Fibroblast of upper back skin (primary cell): ENCODE measurements around the gene SRM.
"Not testable (repeated sequence)": the region's sequence is repeated elsewhere in the genome, so short reads cannot be mapped to it uniquely, and the experiment has no call there.

Source experiments
- DNase-seq: peaks from one replicate; pipeline ENCODE4 v3.0.0-alpha.2; 2013

The SRM gene

GRCh38 chr1:11059968-11060830 is at the start of gene SRM:
Gene SRM (minus strand): TSS chr1:11060018. CDS start chr1:11059943, 75 bp downstream.
- peak; percentile 88 for DNase-seq

DNA sequence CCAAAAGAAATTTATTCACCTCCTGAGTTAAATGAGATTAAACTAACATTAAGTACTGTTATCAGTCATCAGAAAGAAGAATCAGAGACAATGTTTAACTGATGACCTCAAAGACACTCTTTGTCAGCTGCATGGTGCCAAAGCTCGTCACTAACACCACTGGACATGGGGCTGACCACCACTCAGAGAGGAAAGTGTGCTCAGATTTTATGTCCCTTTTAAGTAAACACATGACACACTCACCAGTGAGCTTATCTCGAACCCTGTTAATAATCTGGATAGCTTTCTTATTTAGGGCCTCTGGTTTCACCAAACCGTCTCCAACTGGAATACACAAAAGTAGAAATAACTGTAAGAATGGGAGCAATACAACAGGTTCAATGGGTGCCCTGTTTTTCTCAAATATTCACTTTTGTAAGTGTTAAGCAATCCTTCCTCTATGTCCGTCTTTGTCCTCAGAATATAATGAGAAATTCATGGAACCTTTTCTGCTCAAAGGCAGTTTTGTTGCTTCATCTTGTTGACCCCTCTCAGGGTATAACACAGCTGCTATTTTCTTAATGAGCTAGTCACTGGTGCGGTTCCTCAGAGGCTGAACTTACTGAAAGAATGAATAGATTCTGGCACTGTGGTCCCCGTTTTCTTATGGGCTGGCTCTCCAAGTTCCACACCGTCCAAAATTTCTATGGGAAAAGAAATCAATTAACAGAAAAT is 49.4 kb upstream of the SRM start:
- no peak for DNase-seq

DNA sequence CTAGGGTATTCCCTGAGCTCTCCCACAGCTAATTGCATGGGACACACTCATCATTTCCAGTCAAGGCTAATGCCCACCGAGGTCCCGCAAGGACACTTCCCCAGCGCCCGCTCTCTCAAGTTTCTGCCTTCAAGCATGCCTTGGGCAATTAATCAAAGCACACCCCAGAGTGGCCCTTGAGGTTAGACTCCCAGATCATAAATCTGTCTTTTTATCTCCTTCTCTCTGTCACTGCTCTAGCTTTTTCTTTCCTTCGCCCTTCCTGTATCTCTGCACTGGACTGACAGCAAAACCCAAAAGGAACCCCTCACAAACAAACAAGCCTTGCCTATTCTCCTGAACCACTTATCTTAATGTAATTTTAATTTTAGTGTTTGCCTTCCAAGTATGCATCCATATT is 47.8 kb upstream of the SRM start:
- DNase-seq, result no peak

DNA sequence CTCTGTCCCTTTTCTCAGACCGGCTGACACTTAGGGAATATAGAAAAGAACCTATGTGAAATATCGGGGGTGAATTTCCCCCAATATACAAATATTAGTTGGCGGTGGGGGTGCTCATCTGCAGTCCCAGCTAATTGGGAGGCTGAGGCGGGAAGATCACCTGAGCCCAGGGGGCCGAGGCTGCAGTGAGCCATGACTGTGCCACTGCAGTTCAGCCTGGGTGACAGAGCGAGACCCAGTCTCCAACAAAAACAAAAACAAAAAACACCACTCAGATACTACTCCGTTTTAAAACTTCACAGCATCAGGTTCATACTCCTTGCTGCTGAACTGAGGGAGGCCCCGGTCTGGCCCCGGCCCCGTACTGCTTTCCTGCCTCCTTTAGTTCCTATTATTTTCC is 45.8 kb upstream of the SRM start:
- no peak for DNase-seq

- DNase-seq, result no peak
These were observed 41.5 kb upstream of the SRM start for GRCh38 chr1:11101347-11101746.

GRCh38 chr1:11100806-11101205 is 41.0 kb upstream of the SRM start:
- not testable (repeated sequence) for DNase-seq

GRCh38 chr1:11100149-11100493 is 40.3 kb upstream of the SRM start:
- DNase-seq, result no peak

DNA sequence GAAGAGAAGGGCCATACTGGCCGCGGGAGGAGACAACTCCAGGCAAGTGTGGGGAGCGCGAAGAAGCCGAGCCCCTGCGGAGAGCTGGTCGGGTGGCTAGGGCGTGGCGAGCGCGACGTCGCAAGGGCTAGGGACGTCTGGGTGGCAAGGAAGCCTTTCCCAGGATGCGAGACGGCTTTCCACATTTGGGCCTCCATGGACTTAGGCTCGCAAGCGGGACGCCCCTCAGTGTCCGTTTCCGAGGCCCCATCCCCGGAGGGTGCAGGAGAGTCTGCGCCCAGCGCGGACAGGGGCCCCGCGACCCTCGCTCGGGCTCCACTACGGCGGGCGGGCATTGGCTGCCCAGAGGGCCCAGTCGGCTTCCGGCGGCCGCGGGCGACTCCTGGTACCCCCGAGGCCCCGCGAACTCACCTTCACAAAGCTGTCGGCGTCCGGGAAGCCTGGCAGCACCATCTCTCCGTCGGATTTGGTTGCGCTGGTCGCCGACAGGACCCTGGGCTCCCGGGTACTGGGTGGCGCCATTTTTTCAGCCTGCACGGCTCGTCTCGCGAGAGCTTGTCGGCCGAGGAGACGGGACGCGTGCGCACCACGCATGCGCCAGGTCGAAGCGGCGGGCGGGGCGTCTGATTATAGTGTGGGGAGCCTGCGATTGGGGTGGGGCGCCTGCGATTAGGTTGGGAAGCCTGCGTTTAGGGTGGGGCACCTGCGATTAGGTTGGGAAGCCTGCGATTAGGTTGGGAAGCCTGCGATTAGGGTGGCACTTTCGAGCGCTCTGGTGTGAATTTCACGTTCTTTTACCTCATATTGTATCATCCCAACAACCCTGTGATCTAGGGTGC is 39.7 kb upstream of the SRM start, which contains the start of gene EXOSC10:
EXOSC10 (minus strand) TSS at position 560 of the 839 bp plus-strand sequence; CDS start at position 522, 38 bp downstream.
- peak; percentile 88 for DNase-seq

DNA sequence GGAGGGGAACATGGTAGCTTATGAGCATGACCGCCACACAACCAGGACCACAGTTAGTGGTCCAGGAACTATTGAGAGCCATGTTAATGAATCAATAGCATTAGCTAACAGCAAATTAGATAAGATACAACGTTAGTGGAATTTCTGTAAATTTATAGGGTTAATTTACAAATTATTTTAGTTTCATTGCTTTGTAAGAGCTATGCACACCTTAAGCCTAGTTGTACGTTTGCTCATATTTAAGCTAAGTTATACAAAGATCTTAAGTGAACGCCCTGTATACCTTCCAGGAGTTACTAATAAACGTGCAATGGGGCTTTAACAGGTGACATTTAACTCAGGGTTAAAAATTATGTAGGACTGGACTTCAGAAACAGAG is 39.1 kb upstream of the SRM start:
- no peak for DNase-seq

DNA sequence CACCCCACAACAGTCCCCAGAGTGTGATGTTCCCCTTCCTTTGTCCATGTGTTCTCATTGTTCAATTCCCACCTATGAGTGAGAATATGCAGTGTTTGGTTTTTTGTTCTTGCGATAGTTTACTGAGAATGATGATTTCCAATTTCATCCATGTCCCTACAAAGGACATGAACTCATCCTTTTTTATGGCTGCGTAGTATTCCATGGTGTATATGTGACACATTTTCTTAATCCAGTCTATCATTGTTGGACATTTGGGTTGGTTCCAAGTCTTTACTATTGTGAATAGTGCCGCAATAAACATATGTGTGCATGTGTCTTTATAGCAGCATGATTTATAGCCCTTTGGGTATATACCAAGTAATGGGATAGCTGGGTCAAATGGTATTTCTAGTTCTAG is 24.0 kb upstream of the SRM start:
- DNase-seq, result not testable (repeated sequence)

GRCh38 chr1:11080931-11081330 is 21.1 kb upstream of the SRM start:
- no peak for DNase-seq

DNA sequence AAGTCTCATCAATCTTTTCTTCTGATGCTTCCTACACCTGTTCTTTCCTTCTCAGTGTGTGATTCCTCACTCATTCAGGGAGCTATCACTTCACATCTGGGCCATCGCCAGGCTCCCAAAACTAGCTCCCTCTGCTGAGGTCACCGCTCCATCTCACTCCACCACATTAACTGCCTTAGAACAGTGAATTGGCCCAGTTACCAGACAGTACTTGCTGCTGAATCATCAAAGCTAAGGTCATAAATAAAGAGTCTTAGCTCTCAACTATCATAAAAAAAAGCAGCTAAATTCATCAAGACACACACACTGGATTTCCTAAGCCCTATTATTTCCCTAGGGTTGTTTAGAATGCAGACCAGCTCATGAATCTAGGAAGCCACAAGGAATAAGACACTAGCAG is 18.8 kb upstream of the SRM start:
- peak; percentile 43 for DNase-seq

- DNase-seq, result not testable (repeated sequence)
These were observed 13.6 kb upstream of the SRM start for GRCh38 chr1:11073398-11073797.

DNA sequence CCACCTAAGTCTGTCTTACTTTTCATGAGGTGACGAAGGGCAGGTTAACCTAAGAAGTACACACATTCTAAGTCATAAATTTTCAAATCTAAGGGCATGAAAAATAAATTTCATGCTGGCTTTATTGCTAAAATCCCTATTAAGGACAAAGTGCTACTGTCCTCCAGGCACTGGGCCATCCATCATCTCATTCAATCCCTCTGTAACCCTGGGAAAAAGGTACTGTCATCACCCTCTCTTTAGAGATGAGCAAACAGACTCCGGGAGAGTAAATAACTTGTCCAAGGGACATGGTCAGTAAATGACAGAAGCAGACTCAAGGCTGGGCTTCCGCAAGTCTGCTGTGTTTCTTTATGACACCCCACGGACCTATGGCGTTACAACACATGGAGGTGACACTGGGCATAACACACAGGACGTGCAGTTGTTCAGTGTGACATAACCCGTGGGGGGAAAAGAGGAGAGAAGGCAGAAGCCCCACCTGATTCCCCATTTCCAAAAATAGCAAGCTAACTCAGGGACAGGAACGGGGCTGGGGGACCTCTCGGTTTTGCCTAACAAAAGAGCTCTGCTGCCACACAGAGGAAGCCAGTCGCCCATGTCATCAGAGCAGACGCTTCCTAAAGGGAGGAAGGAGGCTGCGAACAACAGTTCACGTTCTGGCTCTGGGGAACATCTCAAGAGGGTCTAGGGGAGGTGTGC is 12.5 kb upstream of the SRM start:
- DNase-seq, result no peak

DNA sequence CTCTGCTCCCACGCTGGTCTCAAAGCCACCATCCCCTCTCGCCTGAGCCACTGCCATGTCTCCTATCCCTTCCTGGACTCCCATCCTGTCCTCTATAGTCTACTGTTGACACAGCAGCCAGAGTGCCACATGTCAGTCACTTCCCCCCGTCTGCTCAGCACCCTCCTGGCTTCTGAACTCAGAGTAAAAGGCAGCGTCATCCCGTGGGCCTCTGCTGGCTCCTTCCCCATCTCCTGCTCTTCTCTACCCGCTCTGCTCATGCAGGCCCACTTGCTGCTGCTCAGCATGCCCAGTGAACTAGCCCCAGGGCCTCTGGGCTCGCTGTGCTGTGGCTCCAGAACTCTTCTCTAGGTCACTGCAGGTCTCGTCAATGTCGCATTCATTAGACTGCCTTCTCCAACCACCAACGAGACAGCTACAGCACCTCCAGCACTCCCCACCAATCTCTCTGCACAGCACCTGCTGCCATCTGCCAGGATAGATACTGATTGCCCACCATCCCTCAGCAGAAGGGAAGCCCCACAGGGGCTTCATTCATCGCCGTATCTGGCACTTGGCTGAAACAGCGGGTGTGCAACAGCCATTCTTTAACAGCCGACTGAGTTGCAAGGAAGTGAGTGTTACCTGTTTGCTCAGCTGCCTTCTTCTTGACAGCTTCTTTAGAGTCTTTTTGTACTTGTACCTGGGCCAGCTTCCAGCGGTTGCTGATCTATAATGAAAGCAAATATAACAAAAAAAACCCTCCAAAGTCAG is 11.8 kb upstream of the SRM start:
- no peak for DNase-seq

DNA sequence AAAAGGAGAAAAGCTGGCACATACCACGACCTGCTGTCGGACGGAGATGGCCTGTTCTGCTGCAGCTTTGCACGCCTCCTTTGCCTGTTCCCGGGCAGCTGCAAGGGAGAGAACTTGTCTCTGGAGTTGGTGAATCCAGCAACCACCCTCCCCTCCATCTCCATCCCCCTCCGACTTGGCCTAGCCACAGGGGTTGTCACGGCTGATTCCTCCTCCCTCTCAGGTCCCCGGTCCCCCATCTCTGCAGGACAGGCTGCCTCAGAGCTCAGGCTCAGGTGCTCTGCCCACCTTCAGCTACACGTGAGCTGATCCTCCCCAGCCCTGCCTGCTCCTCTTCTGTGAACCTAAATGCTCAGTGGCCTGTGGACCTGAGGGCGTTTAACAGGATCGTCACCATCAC is 11.1 kb upstream of the SRM start:
- no peak for DNase-seq

DNA sequence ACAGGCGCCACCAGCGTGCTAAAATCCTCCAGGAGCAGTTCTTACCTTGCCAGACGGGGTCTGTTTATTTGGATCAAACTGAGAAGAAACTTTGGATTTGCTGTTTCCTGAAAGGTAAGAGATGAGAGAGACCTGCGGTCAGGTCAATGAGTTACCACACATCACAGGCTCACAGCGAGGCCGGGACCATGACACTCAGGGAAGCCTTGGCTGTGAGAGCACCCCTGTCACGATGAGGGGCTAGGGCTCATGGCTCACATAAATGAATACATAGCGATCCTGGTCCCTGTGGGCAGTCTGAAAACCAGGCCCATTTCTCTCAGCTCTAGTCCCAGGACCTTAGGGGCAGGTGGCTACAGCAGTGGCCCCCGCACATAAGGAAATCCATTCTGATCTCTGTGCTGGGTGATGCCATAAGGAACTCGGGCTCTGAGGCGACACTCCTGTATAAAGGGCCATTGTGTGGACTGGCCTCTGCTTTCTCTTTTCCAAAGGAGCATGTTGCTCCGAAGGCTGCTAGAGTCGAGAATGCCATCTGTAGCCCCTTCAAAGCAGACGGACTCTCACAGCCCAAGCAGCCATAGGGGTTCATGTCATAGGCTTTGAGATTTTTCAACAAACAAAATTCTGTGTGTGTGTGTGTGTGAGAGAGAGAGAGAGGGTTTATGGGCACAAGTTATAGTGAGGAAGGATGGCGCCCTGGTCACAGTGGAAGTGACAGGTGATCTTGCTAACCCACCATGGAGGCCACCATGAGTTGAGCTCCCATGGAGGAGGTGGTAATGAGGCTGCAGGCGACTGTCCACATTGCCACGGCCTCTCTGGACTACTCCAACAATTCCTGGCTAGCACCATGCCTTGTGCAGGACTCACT is 9.0 kb upstream of the SRM start:
- no peak for DNase-seq

- no peak for DNase-seq
These were observed 8.1 kb upstream of the SRM start for GRCh38 chr1:11067716-11068599.

GRCh38 chr1:11065796-11066195 is 6.0 kb upstream of the SRM start:
- DNase-seq, result no peak

DNA sequence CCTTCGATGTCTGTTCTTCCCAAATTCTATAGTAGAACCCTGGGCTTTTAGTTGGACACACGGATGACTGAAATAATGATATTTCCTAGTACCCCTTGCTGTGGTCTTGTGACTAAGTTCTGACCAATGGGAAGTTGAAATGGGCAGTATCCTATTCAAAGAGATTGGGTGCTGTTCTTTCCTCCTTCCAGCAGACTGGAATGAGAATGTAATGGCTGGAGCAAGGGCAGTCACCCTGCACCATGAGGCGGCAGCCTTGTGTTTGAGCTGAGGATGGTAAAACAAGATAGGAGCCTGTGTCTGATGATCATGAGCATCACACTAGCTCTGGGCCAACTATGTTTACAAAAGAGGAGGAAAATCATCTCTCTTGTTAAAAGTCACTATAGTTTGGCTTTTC is 5.1 kb upstream of the SRM start:
- no peak for DNase-seq
